RWPE1 (cell line): ENCODE data around the gene ZDHHC6.

ENCODE experiments used
- CTCF ChIA-PET: fragments of 350-600 bp; sonication (Branson Sonifier 250); formaldehyde crosslinking; extraction: SDS; loops from one replicate; lab custom pipeline; 2021; lab: Yijun Ruan, JAX
- POLR2A ChIA-PET: fragments of 400-600 bp; formaldehyde crosslinking; extraction: SDS; loops from one replicate; lab custom pipeline; 2020; ENCODE audit warnings: antibody characterized with exemption; ENCODE audit not compliant: low non-redundant PET; lab: Yijun Ruan, JAX
- DNase-seq: peaks from one replicate; pipeline ENCODE4 v3.0.0; 2012; ENCODE audit warnings: low spot score
- H3K27ac ChIP-seq: fragments of 450-650 bp; 2 replicates; pipeline ENCODE4 v1.5.1; 2017
- CTCF ChIP-seq: fragments of 450-650 bp; conservative IDR thresholded peaks from 2 replicates; pipeline ENCODE4 v1.5.1; 2017; ENCODE audit warnings: low read depth, mild to moderate bottlenecking

Gene ZDHHC6

DNA sequence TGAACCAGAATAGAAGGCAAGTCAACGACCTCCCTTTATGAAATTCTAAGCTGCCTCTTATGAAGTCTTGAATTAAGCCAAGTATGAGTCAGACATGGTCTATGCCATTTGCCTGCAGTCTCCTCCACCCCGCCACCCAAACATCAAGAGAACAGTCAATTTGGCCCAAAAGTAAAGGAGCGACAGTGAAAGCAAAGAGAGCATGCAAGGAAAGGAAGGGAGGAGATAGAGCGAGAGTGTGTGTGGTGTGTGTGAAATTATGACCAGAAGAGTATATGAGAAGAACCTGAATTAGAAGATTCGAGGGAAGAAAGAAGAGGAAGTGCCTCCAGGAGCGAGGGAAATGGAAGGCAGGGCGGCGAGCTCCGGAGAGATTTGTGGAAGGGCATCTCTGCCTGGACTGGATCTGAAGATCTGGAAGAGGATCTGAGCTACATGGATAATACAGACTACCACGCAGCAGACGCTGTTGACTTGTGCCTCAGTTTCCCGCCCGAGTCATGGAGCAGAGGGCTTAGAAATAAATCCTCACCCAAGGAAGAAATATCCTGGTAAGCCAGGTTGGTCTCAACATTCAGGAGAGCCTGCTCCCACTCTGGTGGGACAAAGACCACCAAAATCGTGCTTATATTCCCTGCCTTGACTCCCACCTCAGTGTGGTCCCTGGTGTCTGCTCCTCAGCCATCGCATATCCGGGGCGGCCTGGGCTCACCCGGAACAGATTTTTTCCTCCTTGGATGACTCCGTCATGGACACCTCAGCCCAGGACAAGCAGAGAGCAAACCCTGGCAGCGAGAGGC lies 459 bp downstream of the ZDHHC6 start:
- peak; percentile 26 for DNase-seq
- ChIA-PET POLR2A (no interaction called here), CTCF (interaction anchor here (0.6 to 2.1 kb wide), 5 partner anchors 11 to 483 kb away, joined by 3 to 7 read pairs (median 4); no protein-coding TSS in a partner anchor)
- peak overlapping the region; percentile 91 for H3K27ac ChIP-seq
- no peak for TF ChIP-seq CTCF

GRCh38 chr10:112442063-112442462 lies 4.7 kb downstream of the ZDHHC6 start:
- DNase-seq, result no peak
- no peak for TF ChIP-seq CTCF
- H3K27ac ChIP-seq, result no peak overlapping the region
- CTCF ChIA-PET, result interaction anchor here (1.4 kb wide), 1 partner anchor 30 kb away, joined by 3 read pairs; no protein-coding TSS in a partner anchor
- POLR2A ChIA-PET, result no interaction called here

DNA sequence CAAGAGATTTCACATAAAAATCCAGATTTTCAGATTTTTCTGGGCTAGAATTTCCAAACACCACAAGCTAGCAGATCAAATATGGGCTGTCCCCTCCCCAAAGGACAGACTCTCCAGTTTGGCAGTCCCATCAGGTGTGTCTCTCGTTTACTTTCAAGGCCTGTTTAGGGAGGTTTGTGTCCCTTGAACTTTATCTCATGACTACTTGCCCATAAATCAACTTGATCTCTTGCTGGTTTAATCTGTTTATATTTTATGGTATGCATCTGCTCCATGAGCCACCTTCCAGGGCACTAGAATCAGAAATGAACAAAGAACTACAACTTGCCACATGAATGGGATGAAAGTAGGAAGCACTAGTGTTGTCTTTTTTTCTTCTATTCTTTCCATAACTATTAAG lies 5.2 kb downstream of the ZDHHC6 start:
- DNase-seq, result no peak
- TF ChIP-seq CTCF, result no peak
- H3K27ac ChIP-seq, result no peak overlapping the region
- ChIA-PET CTCF (interaction anchor here (1.4 kb wide), 1 partner anchor 31 kb away, joined by 3 read pairs; no protein-coding TSS in a partner anchor), POLR2A (no interaction called here)

DNA sequence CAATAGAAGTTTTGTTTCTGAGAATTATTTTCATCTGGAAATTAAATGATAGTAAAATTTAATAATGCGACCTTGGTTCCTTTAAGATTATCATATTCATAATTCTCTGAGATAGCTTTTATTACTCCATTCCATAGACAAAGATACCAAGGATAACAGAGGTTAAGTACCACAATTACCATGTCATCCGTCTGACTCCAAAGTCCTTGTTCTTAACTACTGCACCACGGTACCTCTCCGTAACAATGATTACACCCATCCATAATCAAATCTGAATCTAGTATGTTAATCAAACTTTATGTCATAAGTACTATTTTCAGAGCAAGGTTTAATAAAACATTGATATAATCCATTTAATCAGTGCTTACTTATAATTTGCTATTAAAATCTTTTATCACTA lies 8.4 kb downstream of the ZDHHC6 start:
- CTCF ChIA-PET, result no interaction called here
- TF ChIP-seq CTCF, result no peak
- POLR2A ChIA-PET, result no interaction called here
- no peak for DNase-seq
- no peak overlapping the region for H3K27ac ChIP-seq

DNA sequence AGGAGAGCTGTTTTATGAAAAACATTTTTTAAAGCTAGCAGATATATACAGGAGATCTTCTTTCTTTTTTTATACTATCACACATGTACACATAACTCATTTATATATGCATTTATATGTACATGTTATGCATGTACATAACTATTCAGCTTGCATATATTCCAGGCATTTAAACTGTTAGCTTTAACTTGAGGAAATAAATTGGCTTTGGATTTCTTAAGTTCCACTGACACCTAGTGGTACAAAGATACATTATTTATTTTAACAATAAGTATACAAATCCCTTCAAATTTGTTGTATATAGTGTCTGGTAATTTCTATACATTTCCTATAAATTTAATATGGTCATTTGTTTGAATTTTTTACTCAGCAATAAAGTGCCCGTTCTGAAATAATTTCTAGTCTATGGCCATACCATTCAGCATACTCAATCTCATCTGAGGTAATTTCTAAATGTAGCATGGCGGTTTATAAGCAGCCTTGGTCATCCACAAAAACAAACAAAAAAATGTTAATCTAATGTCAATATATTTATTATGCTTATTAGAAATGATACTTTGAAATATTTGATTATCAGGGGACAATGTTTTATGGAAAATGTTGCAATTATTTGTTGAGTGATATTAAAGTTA lies 11.6 kb downstream of the ZDHHC6 start:
- DNase-seq, result peak; percentile 14
- CTCF ChIA-PET, result interaction anchor here (0.5 to 1.9 kb wide), 16 partner anchors 8 to 1922 kb away, joined by 3 to 11 read pairs (median 3); partner anchors contain the start of genes VTI1A and ZDHHC6
- peak; percentile 53 for TF ChIP-seq CTCF
- H3K27ac ChIP-seq, result no peak overlapping the region
- POLR2A ChIA-PET, result no interaction called here

GRCh38 chr10:112433136-112433535 lies 13.6 kb downstream of the ZDHHC6 start:
- POLR2A ChIA-PET, result no interaction called here
- CTCF ChIA-PET, result no interaction called here
- H3K27ac ChIP-seq, result no peak overlapping the region
- no peak for DNase-seq
- no peak for TF ChIP-seq CTCF
